NCI-H2107 treated with DMSO at 0.1 percent for 48 hours (cell line): ENCODE data around the gene CSTPP1.
A peak's percentile ranks its signal among the peaks of the same experiment; 100 is the strongest.

Experiments
- DNase-seq: peaks from one replicate; lab custom pipeline; 2025; ENCODE audit not compliant: unreplicated experiment; lab: John Stamatoyannopoulos, UW

Gene CSTPP1

GRCh38 chr11:47156333-47156732 lies 219.8 kb downstream of the CSTPP1 start:
- no peak for DNase-seq

GRCh38 chr11:47156951-47157350 lies 220.4 kb downstream of the CSTPP1 start:
- no peak for DNase-seq

- no peak for DNase-seq
Measured at GRCh38 chr11:47157805-47158204, 221.2 kb downstream of the CSTPP1 start.

GRCh38 chr11:47158242-47158641 lies 221.7 kb downstream of the CSTPP1 start:
- no peak for DNase-seq

GRCh38 chr11:47160753-47161133 lies 224.2 kb downstream of the CSTPP1 start:
- DNase-seq = no peak

GRCh38 chr11:47161134-47161854 lies 224.7 kb downstream of the CSTPP1 start:
- no peak for DNase-seq

- DNase-seq = no peak
Measured at GRCh38 chr11:47161890-47162289, 225.3 kb downstream of the CSTPP1 start.

- no peak for DNase-seq
Measured at GRCh38 chr11:47162426-47162825, 225.9 kb downstream of the CSTPP1 start.

GRCh38 chr11:47163193-47163592 lies 226.6 kb downstream of the CSTPP1 start:
- no peak for DNase-seq

GRCh38 chr11:47163898-47164297 lies 227.3 kb downstream of the CSTPP1 start:
- no peak for DNase-seq

GRCh38 chr11:47164321-47164720 lies 227.8 kb downstream of the CSTPP1 start:
- no peak for DNase-seq

GRCh38 chr11:47165253-47165840 lies 228.8 kb downstream of the CSTPP1 start:
- no peak for DNase-seq

GRCh38 chr11:47166368-47166767 lies 229.8 kb downstream of the CSTPP1 start:
- DNase-seq = no peak

GRCh38 chr11:47171061-47171838 lies 234.7 kb downstream of the CSTPP1 start:
- no peak for DNase-seq

- no peak for DNase-seq
Measured at GRCh38 chr11:47171856-47172255, 235.3 kb downstream of the CSTPP1 start.

- no peak for DNase-seq
Measured at GRCh38 chr11:47172740-47173336, 236.3 kb downstream of the CSTPP1 start.

GRCh38 chr11:47175746-47176327 lies 239.3 kb downstream of the CSTPP1 start:
- no peak for DNase-seq

- peak; percentile 81 for DNase-seq
Measured at GRCh38 chr11:47176328-47177228, 240.0 kb downstream of the CSTPP1 start, which contains the start of gene ARFGAP2. TSS of gene ARFGAP2 (minus strand) at chr11:47176879. CDS start at chr11:47176853, 26 bp downstream.

GRCh38 chr11:47177229-47177845 lies 240.8 kb downstream of the CSTPP1 start:
- DNase-seq = peak; percentile 27

- no peak for DNase-seq
Measured at GRCh38 chr11:47177846-47178245, 241.3 kb downstream of the CSTPP1 start.
